Ishikawa (cell line): ENCODE measurements around the gene GNB3.

Experiments used
- CEBPB ChIP-seq: IDR thresholded peaks from 2 replicates; pipeline ENCODE4 v1.6.1; 2012
- CREB1 ChIP-seq: IDR thresholded peaks from 2 replicates; pipeline ENCODE4 v1.6.1; 2012; ENCODE audit warnings: low read depth
- EGR1 ChIP-seq: IDR thresholded peaks from 2 replicates; pipeline ENCODE4 v1.6.1; 2012
- EP300 ChIP-seq: IDR thresholded peaks from 2 replicates; pipeline ENCODE4 v1.6.1; 2012; ENCODE audit warnings: borderline replicate concordance
- FOXM1 ChIP-seq: IDR thresholded peaks from 2 replicates; pipeline ENCODE4 v1.6.1; 2012; ENCODE audit warnings: low read depth, borderline replicate concordance
- NFIC ChIP-seq: IDR thresholded peaks from 2 replicates; pipeline ENCODE4 v1.6.1; 2012
- RAD21 ChIP-seq: IDR thresholded peaks from 2 replicates; pipeline ENCODE4 v1.6.1; 2012; ENCODE audit warnings: low read depth
- TAF1 ChIP-seq: IDR thresholded peaks from 2 replicates; pipeline ENCODE4 v1.6.1; 2012; ENCODE audit warnings: low read depth, mild to moderate bottlenecking
- TCF12 ChIP-seq: IDR thresholded peaks from 2 replicates; pipeline ENCODE4 v1.6.1; 2012; ENCODE audit warnings: low read depth
- TEAD4 ChIP-seq: IDR thresholded peaks from 2 replicates; pipeline ENCODE4 v1.6.1; 2012
- YY1 ChIP-seq: IDR thresholded peaks from 2 replicates; pipeline ENCODE4 v1.6.1; 2012; ENCODE audit warnings: low read depth
- ZBTB7A ChIP-seq: IDR thresholded peaks from 2 replicates; pipeline ENCODE4 v1.6.1; 2012; ENCODE audit warnings: low read depth
- TF ChIP-seq, protein P1 (sequence below): IDR thresholded peaks from 2 replicates; pipeline ENCODE4 v1.6.1; 2012; ENCODE audit warnings: low read depth, mild to moderate bottlenecking
- TF ChIP-seq, protein P2 (sequence below): IDR thresholded peaks from 2 replicates; pipeline ENCODE4 v1.6.1; 2012
- TF ChIP-seq, protein P3 (sequence below): IDR thresholded peaks from 2 replicates; pipeline ENCODE4 v1.6.1; 2012

GNB3 gene

DNA sequence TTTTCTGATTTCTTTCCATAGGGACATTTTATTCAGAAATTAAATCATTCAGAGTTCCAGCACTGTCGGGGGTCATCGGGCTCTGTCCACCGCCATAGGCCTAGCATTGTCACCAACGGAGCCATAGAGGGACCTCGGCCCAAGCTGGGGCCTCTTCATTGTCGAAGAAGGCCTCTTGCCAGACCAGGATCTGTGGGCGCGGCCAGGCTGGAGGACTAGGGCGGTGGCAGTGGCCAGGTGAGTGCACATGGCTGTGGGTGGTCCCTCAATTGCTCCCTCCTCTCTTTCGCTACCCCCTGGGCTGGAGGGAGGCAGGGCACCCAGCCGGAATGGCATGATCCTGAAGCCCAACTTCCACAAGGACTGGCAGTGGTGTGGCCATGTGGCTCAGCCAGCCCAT is 43.0 kb downstream of the GNB3 start:
- TF ChIP-seq EP300 (no peak), EGR1 (no peak), TCF12 (no peak), FOXM1 (no peak), TAF1 (no peak)
- TF ChIP-seq, protein P1, sequence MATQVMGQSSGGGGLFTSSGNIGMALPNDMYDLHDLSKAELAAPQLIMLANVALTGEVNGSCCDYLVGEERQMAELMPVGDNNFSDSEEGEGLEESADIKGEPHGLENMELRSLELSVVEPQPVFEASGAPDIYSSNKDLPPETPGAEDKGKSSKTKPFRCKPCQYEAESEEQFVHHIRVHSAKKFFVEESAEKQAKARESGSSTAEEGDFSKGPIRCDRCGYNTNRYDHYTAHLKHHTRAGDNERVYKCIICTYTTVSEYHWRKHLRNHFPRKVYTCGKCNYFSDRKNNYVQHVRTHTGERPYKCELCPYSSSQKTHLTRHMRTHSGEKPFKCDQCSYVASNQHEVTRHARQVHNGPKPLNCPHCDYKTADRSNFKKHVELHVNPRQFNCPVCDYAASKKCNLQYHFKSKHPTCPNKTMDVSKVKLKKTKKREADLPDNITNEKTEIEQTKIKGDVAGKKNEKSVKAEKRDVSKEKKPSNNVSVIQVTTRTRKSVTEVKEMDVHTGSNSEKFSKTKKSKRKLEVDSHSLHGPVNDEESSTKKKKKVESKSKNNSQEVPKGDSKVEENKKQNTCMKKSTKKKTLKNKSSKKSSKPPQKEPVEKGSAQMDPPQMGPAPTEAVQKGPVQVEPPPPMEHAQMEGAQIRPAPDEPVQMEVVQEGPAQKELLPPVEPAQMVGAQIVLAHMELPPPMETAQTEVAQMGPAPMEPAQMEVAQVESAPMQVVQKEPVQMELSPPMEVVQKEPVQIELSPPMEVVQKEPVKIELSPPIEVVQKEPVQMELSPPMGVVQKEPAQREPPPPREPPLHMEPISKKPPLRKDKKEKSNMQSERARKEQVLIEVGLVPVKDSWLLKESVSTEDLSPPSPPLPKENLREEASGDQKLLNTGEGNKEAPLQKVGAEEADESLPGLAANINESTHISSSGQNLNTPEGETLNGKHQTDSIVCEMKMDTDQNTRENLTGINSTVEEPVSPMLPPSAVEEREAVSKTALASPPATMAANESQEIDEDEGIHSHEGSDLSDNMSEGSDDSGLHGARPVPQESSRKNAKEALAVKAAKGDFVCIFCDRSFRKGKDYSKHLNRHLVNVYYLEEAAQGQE: no peak
- TF ChIP-seq, protein P2, sequence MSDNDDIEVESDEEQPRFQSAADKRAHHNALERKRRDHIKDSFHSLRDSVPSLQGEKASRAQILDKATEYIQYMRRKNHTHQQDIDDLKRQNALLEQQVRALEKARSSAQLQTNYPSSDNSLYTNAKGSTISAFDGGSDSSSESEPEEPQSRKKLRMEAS: no peak

DNA sequence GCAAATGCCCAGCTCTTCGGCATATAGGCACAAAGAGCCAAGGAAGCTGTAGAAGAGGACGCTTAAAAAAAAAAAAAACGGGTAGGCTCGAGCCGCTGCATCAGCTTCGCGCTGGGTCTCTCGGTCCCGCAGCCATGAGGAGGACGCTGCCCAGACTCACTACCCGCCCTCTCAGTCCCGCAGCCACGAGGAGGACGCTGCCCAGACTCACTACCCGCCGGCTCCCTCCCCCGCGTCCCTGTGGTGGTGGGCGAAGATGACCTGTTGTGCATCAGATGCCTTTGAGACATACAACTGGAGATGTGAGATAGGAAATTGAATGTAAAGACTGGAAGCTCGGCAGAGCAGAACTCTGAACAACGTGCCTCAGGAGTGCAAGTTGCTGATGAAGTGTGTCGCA is 43.8 kb downstream of the GNB3 start:
- no peak for TF ChIP-seq CREB1
- no peak for TF ChIP-seq EGR1
- no peak for TF ChIP-seq TEAD4
- TF ChIP-seq, protein P3, sequence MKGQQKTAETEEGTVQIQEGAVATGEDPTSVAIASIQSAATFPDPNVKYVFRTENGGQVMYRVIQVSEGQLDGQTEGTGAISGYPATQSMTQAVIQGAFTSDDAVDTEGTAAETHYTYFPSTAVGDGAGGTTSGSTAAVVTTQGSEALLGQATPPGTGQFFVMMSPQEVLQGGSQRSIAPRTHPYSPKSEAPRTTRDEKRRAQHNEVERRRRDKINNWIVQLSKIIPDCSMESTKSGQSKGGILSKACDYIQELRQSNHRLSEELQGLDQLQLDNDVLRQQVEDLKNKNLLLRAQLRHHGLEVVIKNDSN: no peak
- TF ChIP-seq, protein P2: no peak
- TF ChIP-seq, protein P1: no peak
- TF ChIP-seq ZBTB7A: no peak
- TF ChIP-seq TCF12: no peak
- no peak for TF ChIP-seq EP300
- no peak for TF ChIP-seq RAD21
- no peak for TF ChIP-seq FOXM1
- no peak for TF ChIP-seq NFIC
- TF ChIP-seq CEBPB: no peak
- TF ChIP-seq YY1: no peak

DNA sequence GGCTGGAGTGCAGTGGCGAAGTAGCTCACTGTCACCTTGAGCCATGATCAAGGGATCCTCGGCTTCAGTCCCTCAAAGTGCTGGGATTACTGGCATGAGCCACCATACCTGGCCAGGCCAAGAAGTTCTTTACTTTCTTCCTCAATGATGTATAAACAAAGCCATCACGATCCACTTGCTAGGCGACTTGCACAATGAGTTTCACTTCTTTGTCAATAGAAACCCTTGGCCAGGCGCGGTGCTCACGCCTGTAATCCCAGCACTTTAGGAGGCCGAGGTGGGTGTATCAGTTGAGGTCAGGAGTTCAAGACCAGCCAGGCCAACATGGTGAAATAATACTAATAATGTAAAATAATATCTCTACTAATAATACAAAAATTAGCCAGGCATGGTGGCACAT is 46.7 kb downstream of the GNB3 start:
- TF ChIP-seq, protein P2: no peak
- TF ChIP-seq NFIC (no peak), TCF12 (no peak), FOXM1 (no peak), ZBTB7A (no peak), CEBPB (no peak), TEAD4 (no peak), RAD21 (no peak), EGR1 (no peak), EP300 (no peak), CREB1 (no peak), YY1 (no peak), TAF1 (no peak)
- TF ChIP-seq, protein P1: no peak
- TF ChIP-seq, protein P3: no peak

DNA sequence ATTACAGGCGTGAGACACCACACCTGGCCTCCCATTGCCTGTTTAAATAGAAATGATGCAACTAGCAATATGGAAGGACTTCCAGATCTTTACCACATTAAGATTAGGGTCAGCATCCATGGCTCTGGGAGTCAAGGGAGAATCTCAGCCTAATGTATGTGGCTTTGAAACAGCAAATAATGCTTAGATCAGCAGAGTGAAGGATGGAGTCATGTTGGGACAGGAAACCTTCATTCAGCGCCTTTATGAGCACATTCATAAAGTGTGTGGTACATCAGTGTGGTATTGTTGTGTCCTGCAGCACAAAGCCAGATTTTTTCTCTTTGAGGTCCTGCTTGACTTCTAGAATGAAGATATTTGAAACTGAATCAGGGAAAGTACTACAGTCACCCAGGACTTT is 47.6 kb downstream of the GNB3 start:
- TF ChIP-seq, protein P3: no peak
- TF ChIP-seq NFIC (no peak), EP300 (no peak), CEBPB (no peak), CREB1 (no peak), EGR1 (no peak), TCF12 (no peak), RAD21 (no peak), TAF1 (no peak), ZBTB7A (no peak)
- TF ChIP-seq, protein P1: no peak
